HG03196 (cell line): ENCODE results near the gene IGF2BP2.
"Not testable (repeated sequence)": the region's sequence is repeated elsewhere in the genome, so short reads cannot be mapped to it uniquely, and the experiment has no call there.

Source experiments
- ATAC-seq: cut with Tn5 transposase; IDR thresholded peaks from one replicate; pipeline ENCODE4 v1.9.1; 2021; ENCODE audit not compliant: unreplicated experiment

Gene IGF2BP2

DNA sequence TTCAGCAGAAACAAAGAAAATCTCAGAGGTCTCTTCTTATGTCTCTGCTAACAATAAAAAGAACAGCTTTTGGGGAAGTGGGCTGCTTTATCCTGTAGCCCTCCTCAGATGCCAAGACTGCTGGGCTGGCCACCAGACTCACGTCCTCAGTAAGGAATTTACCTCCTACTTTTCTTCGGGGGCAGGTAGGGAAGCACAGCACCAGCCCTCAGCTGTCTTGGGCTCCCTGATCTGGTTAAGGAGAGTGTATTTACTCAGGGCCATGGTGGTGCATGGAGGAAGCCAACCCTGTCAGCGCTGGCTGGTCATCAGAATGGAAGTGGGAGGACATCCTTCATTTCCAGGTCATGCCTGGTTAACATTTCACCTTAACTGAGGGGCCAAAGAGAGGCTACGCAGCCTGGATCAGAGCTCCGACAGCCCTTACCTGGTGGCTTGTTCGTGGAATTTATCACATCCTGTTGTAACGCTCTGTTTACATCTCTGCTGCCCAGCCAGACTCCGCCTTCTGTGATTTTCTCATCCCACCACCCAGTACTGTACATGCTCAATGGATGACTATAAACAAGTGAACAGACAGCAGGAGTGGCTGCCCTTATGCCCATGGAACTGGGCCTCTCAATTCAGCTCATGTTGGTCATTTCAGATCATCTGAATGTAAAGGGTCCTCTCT, 108.3 kb downstream of the IGF2BP2 start:
- no peak for ATAC-seq

DNA sequence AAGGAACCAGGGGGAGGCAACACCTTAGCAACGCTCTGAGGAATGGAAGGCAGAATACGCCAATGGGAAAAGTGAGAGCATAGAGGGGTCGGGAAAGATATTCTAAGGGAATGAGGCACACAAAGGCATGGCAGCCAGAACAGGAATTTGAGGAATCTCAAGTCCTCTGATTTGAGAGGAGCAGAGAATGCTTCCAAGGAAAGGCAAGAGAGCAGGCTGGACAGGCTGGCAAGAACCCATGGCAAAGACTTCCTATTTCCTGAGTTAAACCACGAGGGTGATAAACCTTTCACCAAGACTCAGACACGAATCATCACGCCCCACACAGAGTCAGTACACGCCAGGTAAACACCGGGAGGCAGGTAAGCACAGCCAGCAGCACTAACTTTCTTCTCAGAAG, 109.8 kb downstream of the IGF2BP2 start:
- ATAC-seq = no peak

DNA sequence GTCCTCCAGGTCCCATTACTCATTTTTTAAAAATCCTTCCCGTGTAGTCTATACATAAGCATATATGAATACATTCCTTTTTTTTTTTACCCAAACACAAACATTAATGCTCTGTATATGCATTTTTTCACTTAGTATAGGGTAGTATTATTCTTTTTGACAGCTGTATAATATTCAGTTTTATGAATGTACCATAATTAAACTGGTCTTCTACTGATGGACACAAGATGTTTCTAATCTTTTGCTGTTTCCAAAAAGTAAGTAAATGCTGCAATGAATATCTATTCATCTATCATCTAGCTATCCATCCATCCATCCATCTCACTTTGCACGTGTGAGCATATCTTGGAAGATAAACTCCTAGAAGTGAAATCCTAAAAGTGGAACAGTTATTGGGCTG, 110.8 kb downstream of the IGF2BP2 start:
- ATAC-seq = no peak

DNA sequence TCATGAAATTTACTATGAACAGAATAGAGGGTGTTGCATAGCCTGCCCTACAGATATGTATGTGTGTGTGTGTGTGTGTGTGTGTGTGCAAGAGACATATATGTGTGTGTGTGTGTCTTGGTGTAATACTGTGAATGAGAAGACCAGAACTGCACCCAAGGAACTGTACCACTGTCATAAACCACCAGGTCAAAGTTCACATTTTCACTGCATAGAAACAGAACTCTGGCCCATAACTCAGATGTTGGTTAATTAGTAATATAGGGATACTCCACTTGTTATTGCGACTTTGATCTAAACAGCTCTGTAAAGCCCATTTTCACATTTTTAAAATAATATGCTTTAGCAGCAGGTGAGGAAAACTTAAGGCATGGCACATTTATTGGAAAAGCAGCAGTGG, 111.8 kb downstream of the IGF2BP2 start:
- no peak for ATAC-seq

DNA sequence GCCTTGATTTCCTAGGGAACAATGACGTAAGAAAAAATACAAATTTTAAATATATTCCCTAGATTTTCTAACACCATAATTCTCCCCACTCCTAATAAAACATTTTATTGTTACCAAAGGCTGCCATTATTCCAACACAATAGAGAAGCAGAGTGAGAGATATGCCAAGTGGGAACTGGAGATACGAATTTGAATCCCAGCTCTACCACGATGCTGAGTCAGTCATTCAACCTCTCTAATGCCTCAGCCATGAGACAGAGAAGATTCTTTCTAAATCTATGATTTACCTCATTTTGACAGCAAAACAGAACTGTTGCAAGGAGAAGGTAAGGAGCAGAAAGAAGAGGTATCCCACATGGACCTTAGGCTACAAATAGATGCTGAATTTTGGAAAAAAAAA, 112.5 kb downstream of the IGF2BP2 start:
- ATAC-seq = no peak

DNA sequence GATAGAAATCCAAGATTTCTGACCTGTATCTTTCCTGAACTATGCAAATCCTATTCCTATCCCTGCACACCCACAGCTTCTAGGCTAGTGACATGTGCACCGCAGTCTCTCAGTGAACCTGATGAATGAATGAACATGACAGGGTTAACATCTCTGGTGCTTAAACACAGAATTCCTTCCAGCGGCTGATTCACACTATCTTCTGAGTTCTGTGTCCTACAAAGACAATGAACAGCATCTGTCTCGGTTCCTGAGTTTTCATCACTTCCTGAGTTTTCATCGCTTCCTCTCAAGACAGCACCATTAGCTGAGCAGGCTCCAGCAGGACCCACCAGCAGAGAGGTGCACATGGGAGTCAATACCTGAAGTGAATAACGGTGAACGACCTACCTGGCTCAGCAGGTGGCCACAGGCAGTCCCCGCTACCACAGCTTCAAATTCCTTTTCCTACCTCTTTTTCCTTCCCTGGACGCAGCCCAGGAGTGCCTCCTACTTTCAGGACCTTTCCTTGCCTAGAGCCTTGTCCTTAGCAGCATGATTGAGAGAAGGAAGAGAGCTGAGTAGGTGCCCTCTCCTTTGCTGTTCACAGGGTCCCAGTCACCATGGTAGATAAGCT, 113.5 kb downstream of the IGF2BP2 start:
- ATAC-seq = no peak

DNA sequence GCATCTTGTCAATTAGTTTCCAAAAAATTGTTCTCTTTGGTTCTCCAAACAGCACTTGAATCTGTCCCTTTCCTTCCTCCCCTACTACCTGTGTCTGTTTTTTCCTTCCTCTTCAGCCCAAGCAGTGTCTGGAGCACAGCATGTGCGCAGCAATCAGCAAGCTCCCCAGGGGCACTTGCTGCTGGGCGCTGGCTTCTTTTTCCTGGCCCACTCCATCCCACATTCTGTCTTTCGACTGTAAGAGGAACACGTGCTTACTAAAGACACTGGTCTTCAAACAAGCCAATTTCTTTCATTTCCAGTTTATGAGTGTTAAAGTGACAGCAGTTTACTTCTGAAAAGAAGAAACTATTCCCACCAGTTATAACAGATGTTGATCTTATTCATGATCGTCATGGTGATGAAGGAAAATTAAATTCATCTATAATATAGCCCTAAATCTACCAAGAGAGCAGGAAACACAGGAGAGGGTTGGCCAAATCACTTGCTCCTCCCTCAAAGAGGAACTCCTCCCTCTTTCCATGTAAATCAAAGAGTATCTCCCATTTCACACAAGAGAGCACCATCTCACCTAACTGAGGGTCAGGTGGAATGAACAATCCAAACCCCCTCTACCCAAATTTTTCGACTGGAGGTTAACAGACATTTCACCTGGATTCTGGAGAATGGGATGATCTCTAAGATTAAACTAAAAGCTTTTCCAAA, 115.4 kb downstream of the IGF2BP2 start:
- ATAC-seq = no peak

DNA sequence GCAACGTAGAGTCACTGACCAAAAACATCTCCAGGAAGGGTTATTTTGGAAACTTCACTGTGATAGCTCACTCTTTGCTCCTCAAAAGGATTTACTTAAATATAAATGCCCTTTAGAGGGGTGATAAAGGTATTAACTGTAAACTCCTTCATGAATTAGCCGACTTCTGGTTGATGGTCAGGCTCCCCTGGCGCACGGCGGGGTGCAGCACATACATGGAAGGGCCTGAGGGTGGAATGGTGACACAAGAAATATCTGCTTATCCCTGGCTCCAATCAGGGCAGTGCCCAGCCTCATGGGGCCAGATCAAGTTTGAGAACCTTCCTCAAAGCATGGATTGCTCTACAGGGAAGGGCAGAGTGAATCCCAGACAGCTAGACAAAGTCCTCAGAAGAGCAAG, 116.5 kb downstream of the IGF2BP2 start:
- no peak for ATAC-seq

DNA sequence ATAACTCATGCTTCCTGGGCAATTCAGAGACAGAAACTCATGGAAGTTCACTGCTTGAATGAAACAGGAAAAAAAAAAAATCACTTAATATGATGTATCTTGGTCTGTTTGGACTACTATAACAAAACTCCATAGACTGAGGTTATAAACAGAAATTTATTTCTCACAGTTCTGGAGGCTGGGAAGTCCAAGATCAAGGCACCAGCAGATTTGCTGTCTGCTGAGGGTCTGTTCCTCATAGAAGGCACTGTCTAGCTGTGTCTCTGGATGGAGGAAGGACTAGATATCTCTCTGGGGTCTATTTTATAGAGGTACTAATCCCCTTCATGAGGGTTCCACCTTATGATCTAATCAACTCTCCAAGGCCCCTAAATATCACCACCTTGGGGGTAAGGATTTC, 119.3 kb downstream of the IGF2BP2 start:
- no peak for ATAC-seq

DNA sequence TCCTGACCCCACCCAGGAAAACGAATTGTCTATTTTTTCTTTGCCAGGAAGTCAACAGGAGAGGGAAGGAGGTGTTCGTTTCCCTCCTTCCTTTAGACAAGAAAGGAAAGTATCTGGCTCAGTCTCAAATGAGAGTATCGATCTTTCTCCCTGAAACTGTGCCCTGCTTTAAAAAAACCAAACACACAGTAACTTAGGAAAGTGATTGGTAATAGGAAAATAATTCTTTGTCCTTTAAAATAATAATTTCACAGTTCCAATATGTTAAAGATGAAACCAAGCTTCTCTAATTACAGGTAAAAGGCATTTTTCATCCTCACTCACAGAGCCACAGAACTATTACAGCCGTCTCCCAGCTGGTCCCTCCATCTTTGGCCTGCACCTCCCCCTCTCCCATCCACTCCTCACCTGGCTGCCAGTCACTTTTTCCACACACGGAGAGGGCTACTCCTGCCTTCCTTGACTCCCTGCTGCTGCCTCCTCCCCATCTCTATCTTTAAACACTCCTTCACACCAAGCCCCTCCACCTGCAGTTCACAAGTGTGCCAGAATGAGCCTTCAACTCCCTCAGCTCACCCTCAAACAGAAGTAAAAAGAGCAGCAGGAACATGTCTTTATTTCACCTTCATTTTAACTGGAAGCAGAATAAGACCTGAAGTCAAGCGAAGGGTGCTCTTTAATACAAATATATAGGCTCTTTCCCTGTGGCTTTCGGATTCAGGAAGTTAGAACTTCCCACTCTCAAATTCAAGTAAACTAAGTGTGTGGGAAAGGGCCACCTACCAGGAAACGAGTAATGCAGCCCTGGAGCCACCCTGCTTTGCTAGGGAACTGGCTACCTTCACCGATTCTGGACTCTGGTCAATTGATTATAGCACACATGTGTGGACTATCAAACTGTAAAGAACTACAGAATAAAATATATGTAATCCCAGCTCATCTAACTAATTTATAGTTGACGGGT, 122.3 kb downstream of the IGF2BP2 start:
- no peak for ATAC-seq

DNA sequence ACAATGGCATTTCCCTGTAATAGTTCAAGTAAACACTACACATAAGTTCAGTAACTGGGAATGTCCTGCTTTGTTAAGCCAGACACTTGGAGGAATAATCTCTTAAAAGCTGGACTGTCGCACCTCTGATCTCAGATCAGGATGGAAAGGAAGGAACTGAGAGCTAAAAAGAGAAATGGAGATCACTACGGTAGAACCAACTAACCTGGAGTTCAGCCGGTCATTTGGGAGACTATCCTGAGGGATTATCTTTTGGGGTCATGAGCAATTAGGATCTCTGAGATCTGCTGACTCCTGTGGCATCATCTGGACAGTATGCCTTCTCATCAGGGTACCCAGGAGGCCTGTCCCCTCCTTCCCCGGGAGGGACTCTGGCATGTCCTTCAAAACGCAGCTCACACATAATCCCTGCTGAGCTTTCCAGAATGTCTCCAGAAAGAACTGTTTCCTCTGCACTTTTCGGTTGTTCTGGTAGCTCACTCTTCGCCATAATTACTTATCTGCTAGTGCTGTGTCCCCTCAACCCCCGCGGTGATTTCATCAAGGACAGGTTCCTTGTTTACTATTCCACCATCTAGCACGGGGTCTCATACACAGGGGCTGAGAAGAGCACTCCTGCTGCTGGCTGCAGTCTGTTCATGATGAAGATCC, 123.1 kb downstream of the IGF2BP2 start:
- ATAC-seq = no peak

DNA sequence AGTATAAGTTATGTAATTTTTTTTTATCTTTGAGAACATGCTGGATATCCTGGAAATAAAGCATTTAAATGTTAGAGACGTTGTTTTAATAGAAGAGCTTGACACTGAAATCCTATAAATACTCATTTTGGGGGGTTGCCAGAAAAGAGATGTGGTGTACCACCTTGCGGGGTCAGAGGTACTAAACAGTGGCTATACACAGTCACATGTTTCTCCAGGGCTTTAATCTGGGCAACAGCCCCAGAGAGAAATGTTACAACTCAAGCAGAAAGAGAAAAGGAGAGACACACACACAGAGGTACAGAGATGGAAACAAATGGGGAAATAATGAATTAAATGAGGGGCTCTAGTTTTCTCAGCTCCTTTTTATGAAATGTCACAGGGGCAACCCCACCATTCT, 124.9 kb downstream of the IGF2BP2 start:
- ATAC-seq = no peak

DNA sequence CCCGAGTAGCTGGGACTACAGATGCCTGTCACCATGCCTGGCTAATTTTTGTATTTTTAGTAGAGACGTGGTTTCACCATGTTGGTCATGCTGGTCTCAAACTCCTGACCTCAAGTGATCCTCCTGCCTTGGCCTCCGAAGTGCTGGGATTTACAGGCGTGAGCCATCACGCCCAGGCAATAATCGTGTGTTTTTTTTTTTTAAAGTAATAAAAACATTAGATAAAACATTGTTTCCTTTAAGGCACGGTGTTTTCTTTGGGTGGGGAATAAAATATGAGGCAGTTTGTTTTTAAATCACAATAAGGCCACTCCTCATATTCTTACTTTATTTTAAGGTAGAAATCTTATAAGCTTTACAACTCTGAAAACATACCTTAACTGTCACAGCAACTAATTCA, 127.6 kb downstream of the IGF2BP2 start:
- not testable (repeated sequence) for ATAC-seq

DNA sequence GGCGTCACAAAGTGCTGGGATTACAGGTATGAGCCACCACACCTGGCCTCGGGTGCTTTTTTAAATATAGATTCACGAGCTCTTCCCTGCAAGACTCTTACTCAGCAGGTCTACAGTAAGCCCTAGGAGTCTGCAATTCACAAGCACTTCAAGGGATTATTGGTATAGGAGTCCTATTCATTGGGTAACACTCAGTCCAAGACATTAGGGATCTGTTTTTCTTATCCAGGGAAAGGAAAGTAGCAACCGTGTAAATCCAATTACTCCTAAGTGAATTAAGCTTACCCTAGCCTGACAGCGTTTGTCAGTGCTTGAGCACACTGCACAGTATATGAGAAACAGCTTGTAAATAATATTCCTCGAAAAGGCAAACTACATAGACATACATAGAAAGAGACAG, 128.8 kb downstream of the IGF2BP2 start:
- ATAC-seq = no peak

DNA sequence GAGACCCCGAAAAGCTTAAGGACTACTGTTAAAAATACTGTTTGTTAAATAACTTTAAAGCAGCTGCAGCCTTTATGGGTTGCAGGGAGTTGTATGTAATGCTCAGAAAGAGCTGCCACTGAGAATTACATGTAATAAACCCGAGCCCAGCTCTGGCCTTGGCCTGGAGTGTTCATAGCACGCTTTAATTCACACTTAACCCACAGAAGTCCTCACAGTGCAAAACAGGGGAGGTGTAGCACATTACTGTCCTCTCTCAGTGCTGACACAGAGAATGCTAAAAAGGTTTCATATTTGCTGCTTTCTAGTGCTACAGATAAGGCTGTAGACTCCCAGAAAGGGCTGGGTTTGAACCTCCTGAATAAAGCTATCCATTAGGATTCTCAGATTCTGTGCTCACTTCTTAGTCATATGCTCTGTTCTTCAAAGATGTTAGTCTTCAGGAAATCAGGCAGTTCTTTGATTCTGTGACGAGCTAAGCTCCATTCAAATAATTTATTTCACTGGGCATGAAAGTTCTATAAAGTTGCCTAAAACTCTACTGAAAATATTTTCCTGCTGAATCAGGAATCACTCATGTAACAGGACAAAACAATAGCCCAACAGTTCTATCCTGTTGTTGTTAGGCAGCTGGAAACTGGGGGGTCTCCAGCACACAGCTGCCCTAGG, 130.7 kb downstream of the IGF2BP2 start:
- no peak for ATAC-seq

DNA sequence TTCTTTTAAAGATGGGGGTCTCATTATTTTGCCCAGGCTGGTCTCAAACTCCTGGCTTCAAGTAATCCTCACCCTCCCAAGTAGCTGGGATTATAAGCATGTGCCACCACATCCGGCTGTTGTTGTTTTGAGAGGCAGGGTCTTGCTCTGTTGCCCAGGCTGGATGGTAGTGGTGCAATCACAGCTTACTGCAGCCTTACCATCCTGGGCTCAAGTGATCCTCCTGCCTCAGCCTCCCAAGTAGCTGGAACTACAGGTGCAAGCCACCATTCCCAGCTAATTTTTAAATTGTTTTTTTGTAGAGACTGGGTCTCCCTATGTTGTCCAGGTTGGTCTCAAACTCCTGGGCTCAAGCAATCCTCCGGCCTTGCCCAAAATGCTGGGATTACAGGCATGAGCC, 133.2 kb downstream of the IGF2BP2 start:
- ATAC-seq = no peak

DNA sequence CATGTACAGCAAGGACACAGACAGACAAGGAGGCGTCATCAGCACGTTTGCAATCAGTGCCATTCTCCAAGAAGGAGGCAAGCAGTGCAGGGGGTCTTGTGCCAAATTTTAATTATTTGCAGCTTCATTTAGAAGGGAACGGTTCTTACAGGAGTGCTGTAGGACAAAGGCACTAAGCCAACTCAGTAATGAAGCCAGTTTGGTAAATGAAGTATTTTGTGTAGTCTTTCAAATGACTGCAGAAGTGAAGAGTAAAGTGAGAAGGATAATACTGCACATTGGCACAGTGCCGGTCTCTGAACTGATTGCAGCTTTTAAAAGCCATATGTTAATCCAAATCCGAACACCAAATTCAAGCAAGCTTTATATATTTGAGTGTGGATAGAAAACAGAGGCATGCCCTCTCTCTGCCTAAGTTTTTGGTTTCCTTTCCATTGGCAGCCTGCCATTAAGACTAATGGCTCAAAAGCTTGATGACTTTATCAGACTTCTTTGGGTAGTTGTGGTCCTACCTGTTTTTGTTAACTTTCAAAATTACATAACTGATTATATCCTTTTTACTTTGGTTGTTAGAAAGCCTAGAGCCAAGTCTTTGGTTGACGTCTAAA, 137.5 kb downstream of the IGF2BP2 start:
- ATAC-seq = no peak

DNA sequence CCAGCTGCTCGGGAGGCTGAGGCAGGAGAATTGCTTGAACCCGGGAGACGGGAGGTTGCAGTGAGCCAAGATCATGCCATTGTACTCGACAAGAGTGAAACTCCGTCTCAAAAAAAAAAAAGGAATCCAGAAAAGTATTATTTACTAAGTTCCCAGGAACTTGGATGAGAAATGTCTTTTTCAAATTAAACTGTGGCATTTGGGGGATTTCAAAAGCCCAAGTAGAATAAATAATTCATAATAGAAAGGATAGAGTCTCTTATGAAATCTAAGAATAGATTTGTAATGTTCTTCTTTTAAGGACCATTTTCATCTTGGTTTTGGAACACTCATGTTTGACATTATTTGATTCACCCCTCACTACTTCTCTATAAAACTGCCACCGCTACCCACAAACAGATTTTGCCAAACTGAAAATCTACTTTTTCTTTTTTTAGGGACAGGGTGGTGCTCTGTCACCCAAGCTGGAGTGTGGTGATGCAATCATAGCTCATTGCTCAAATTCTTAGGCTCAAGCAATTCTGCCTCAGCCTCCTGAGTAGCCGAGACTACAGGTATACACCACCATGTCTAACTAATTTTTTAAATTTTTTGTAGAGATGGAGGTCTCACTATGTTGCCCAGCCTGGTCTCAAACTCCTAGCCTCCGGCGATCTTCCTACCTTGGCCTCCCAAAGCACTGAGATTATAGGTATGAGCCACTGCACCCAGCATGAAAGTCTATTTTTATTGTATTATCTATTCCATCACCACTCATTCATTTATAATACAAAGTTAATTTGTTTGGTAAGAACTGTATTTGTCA, 139.4 kb downstream of the IGF2BP2 start:
- ATAC-seq = no peak

DNA sequence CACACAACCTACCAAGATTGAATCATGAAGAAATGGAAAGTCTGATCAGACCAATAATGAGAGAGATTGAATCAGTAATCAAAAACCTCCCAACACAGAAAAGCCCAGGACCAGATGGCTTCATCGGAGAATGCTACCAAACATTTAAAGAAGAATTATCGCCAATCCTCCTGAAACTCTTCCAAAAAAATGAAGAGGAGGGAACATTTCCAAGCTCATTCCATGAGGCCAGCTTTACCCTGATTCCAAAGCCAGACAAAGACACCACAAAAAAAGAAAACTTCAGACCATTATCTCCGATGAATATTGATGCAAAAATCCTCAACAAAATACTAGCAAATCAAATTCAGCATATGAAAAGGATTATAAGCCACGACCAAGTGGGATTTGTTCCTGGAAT, 144.6 kb downstream of the IGF2BP2 start:
- no peak for ATAC-seq
